K562 (cell line): ENCODE measurements around the gene ELF2.

ENCODE experiments used
- BCL6 ChIP-seq: fragments of 250-450 bp; sonication (Bioruptor Pico); IDR thresholded peaks from 2 replicates; pipeline ENCODE4 v1.4.0; 2020
- CTCF ChIP-seq, 3 experiments: IDR thresholded peaks in 2 of 3; conservative IDR thresholded peaks in 1 of 3; 2 replicates each; pipeline ENCODE4 v1.5.1; 2011 to 2012; ENCODE audit warnings: low read length in 3 of 3, mild to moderate bottlenecking in 3 of 3, control low read depth in 2 of 3, improper control_type of control experiment in 1 of 3, inconsistent platforms in 1 of 3, low read depth in 1 of 3, mixed read lengths in 1 of 3, moderate library complexity in 1 of 3; ENCODE audit not compliant: insufficient read depth in 2 of 3
- E2F1 ChIP-seq: sonication (generic); formaldehyde crosslinking; IDR thresholded peaks from 2 replicates; pipeline ENCODE4 v1.8.1; 2023; ENCODE audit warnings: mild to moderate bottlenecking, missing genetic modification reagents, moderate library complexity
- HDAC6 ChIP-seq: IDR thresholded peaks from 2 replicates; pipeline ENCODE4 v1.6.1; 2012; ENCODE audit warnings: low read depth, mild to moderate bottlenecking, control low read depth, inconsistent platforms, low read length, moderate library complexity
- HMBOX1 ChIP-seq: sonication (generic); IDR thresholded peaks from 2 replicates; pipeline ENCODE4 v1.6.1; 2016
- HNRNPH1 ChIP-seq: fragments of 200-400 bp; formaldehyde crosslinking; optimal IDR thresholded peaks from 2 replicates; pipeline ENCODE3; 2017; ENCODE audit warnings: low read depth, mild to moderate bottlenecking, low read length, moderate library complexity
- IRF9 ChIP-seq: fragments of 450-650 bp; IDR thresholded peaks from 2 replicates; pipeline ENCODE4 v1.6.1; 2016; ENCODE audit warnings: missing biosample characterization, missing genetic modification characterization
- KLF1 ChIP-seq: fragments of 450-650 bp; IDR thresholded peaks from 2 replicates; pipeline ENCODE4 v1.6.1; 2016; ENCODE audit warnings: missing genetic modification characterization, missing compliant biosample characterization
- KLF6 ChIP-seq: fragments of 250-450 bp; sonication (Bioruptor Pico); IDR thresholded peaks from 2 replicates; pipeline ENCODE4 v1.4.0; 2020; ENCODE audit warnings: mild to moderate bottlenecking, moderate library complexity, borderline replicate concordance
- POLR2A ChIP-seq: fragments of 450-650 bp; conservative IDR thresholded peaks from 2 replicates; pipeline ENCODE4 v1.6.1; 2016
- POLR2G ChIP-seq: fragments of 200-400 bp; formaldehyde crosslinking; IDR thresholded peaks from 2 replicates; pipeline ENCODE4 v1.6.1; 2017; ENCODE audit warnings: low read depth, mild to moderate bottlenecking, antibody characterized with exemption, low read length, moderate library complexity
- RCOR1 ChIP-seq, 2 experiments: IDR thresholded peaks; 2 replicates each; pipeline ENCODE4 v1.6.1; 2012; ENCODE audit warnings: low read depth in 2 of 2, low read length in 2 of 2, borderline replicate concordance in 1 of 2, improper control_type of control experiment in 1 of 2
- TSC22D4 ChIP-seq: fragments of 450-650 bp; IDR thresholded peaks from 2 replicates; pipeline ENCODE4 v1.6.1; 2016; ENCODE audit warnings: missing genetic modification characterization, missing biosample characterization, control low read depth

GRCh38 chr4:139142087-139142486 is 34.9 kb downstream of the ELF2 start:
- no peak for TF ChIP-seq IRF9 (tag)
- TF ChIP-seq KLF1 (tag) = no peak
- TF ChIP-seq CTCF (IDR thresholded peaks at IDR 0.05 in 2 of 3, conservative IDR thresholded peaks at IDR 0.05 in 1 of 3; ENCODE audit: insufficient read depth in 2 of 3, low read depth in 1 of 3, low read length in 3 of 3) = no peak
- TF ChIP-seq POLR2A = no peak
- TF ChIP-seq BCL6 = no peak
- TF ChIP-seq TSC22D4 (tag) = no peak
- no peak for TF ChIP-seq KLF6 (CRISPR knock-in tag)
- no peak for TF ChIP-seq RCOR1 (IDR thresholded peaks at IDR 0.05; ENCODE audit: borderline replicate concordance in 1 of 2, low read depth in 2 of 2, low read length in 2 of 2)
- no peak for TF ChIP-seq HNRNPH1
- no peak for TF ChIP-seq POLR2G
- no peak for TF ChIP-seq HDAC6
- TF ChIP-seq HMBOX1 = no peak
- TF ChIP-seq E2F1 = no peak
